Uterus (tissue), 2 donors: ENCODE data around the gene NR2F1-AS1.
"Not testable (repeated sequence)": the region's sequence is repeated elsewhere in the genome, so short reads cannot be mapped to it uniquely, and the experiment has no call there.

ENCODE experiments used
- CTCF ChIP-seq, 4 experiments: fragments of 200-600 bp in 2 of 4; fragments of 450-650 bp in 2 of 4; sonication (generic) in 2 of 4; IDR thresholded peaks; one replicate each; pipeline ENCODE4 v1.5.1; 2016 to 2019; ENCODE audit warnings: antibody characterized with exemption in 4 of 4, mild to moderate bottlenecking in 2 of 4, moderate library complexity in 1 of 4
- POLR2A ChIP-seq, 2 donors: fragments of 450-650 bp; IDR thresholded peaks; one replicate each; pipeline ENCODE4 v1.6.1; 2016; ENCODE audit warnings: antibody characterized with exemption in 2 of 2, mild to moderate bottlenecking in 1 of 2, moderate library complexity in 1 of 2

GRCh38 chr5:93391169-93391568 is 189.8 kb downstream of the NR2F1-AS1 start:
- not testable (repeated sequence) for TF ChIP-seq CTCF, POLR2A (IDR thresholded peaks at IDR 0.05)
